Bronchial epithelial cell (primary cell): Measurements from ENCODE around the gene NEURL1. TPM values are rescaled to one million over a fixed set of nuclear protein-coding genes. Genes with fewer than 3 reads are reported as not detected.
A peak's percentile ranks its signal among the peaks of the same experiment; 100 is the strongest.

ENCODE experiments used
- DNase-seq: peaks from one replicate; pipeline ENCODE4 v3.0.0-alpha.2; 2010; ENCODE audit warnings: low read depth
- FAIRE-seq: peaks from 2 replicates; lab custom pipeline; 2011; peaks lifted over from hg19 to GRCh38; lab: Jason Lieb, UNC
- H3K27me3 ChIP-seq: 2 replicates; pipeline ENCODE4 v1.5.1; 2011; ENCODE audit warnings: low read length; ENCODE audit not compliant: control insufficient read depth, insufficient read depth
- H3K36me3 ChIP-seq: 2 replicates; pipeline ENCODE4 v1.5.1; 2011; ENCODE audit warnings: low read length; ENCODE audit not compliant: control insufficient read depth, insufficient read depth
- H3K4me3 ChIP-seq: 2 replicates; pipeline ENCODE4 v1.5.1; 2011; ENCODE audit warnings: mild to moderate bottlenecking, low read depth, low read length, control low read depth
- CTCF ChIP-seq: IDR thresholded peaks from 2 replicates; pipeline ENCODE4 v1.5.1; 2011; ENCODE audit warnings: mild to moderate bottlenecking, moderate library complexity, low read length, control low read depth, inconsistent platforms; ENCODE audit not compliant: insufficient read depth, severe bottlenecking
- total RNA-seq: library from RNA; depleted of rRNA; stranded (reverse); fragments of >200 nt; gene quantifications from 2 replicates; pipeline ENCODE4 v1.2.1, GENCODE V29; 2014

The NEURL1 gene
- total RNA-seq, 1 donor from 2014 or later = 1.1 TPM

DNA sequence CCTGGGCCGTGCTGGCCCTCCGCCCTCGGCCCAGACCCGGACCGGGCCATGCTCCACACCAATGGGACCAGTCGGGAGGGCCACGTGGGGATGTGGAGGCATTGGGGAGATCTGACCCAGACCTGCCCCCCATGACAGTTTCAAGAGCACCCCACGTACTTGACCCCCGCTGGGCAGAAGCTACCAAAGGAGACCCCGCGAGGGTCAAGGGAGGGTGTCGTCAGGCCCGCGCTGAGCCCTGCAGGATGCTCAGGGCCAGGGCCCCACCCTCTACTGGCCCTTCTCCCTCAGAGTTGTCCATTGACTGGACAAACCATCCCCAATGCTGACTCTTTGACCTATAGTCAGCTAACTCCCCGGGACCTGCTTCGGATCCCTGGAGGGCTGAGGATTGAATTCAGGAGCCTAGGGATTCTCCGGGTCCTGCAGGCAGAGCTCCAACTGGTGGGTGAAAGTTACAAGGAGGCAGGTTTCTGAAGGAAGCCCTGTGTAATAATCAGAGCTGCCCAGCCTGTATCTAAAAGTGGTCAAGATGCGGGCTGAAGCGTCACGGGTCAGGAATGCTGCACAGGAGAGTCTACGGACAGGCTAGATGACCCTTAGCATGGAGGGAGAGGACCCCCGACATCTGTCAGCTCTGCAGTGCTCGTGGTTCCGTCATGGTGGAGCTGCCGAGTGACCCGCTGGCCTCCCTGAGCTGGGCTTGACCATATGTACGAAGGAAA is 40.8 kb upstream of the NEURL1 start:
- TF ChIP-seq CTCF = no peak
- H3K36me3 ChIP-seq = no peaks in the 10 kb centered on the region
- H3K4me3 ChIP-seq = peak overlapping the region; percentile 30
- FAIRE-seq (no peak), DNase-seq (no peak)
- no peaks in the 10 kb centered on the region for H3K27me3 ChIP-seq

- peak; percentile 77 for FAIRE-seq
- DNase-seq = no peak
These were observed 39.5 kb upstream of the NEURL1 start for GRCh38 chr10:103454026-103454425.

GRCh38 chr10:103455235-103455634 is 38.3 kb upstream of the NEURL1 start:
- no peaks in the 10 kb centered on the region for H3K36me3 ChIP-seq
- H3K27me3 ChIP-seq = no peaks in the 10 kb centered on the region
- TF ChIP-seq CTCF = no peak
- DNase-seq (no peak), FAIRE-seq (no peak)
- no peak overlapping the region for H3K4me3 ChIP-seq

More at GRCh38 chr10:103454026-103454425, 39.5 kb upstream of the NEURL1 start:
- H3K4me3 ChIP-seq = no peak overlapping the region
- TF ChIP-seq CTCF = no peak
- H3K36me3 ChIP-seq = no peaks in the 10 kb centered on the region
- H3K27me3 ChIP-seq = no peaks in the 10 kb centered on the region

- Histone ChIP-seq H3K27me3 (no peaks in the 10 kb centered on the region), H3K36me3 (no peaks in the 10 kb centered on the region), H3K4me3 (no peak overlapping the region)
- FAIRE-seq (no peak), DNase-seq (no peak)
- TF ChIP-seq CTCF = no peak
These were observed 37.3 kb upstream of the NEURL1 start for GRCh38 chr10:103456074-103456660.

GRCh38 chr10:103457176-103457712 is 36.3 kb upstream of the NEURL1 start:
- Histone ChIP-seq H3K4me3 (no peak overlapping the region), H3K27me3 (no peaks in the 10 kb centered on the region), H3K36me3 (no peaks in the 10 kb centered on the region)
- no peak for FAIRE-seq
- DNase-seq = no peak
- TF ChIP-seq CTCF = no peak
